Measurements from ENCODE around the gene ELAVL2.

The ELAVL2 gene

GRCh38 chr9:23658376-23659258, 167.4 kb downstream of the ELAVL2 start:
- H3K4me3 ChIP-seq (ENCODE audit: low read depth, low read length): no peak overlapping the region
- DNase-seq (ENCODE audit: low read depth): no peak
- TF ChIP-seq, protein P1, sequence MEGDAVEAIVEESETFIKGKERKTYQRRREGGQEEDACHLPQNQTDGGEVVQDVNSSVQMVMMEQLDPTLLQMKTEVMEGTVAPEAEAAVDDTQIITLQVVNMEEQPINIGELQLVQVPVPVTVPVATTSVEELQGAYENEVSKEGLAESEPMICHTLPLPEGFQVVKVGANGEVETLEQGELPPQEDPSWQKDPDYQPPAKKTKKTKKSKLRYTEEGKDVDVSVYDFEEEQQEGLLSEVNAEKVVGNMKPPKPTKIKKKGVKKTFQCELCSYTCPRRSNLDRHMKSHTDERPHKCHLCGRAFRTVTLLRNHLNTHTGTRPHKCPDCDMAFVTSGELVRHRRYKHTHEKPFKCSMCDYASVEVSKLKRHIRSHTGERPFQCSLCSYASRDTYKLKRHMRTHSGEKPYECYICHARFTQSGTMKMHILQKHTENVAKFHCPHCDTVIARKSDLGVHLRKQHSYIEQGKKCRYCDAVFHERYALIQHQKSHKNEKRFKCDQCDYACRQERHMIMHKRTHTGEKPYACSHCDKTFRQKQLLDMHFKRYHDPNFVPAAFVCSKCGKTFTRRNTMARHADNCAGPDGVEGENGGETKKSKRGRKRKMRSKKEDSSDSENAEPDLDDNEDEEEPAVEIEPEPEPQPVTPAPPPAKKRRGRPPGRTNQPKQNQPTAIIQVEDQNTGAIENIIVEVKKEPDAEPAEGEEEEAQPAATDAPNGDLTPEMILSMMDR (IDR thresholded peaks at IDR 0.05; ENCODE audit: insufficient read depth, low read depth, low read length, missing control alignments): no peak

GRCh38 chr9:23651051-23651450, 175.0 kb downstream of the ELAVL2 start:
- H3K4me3 ChIP-seq (ENCODE audit: low read depth, low read length): no peak overlapping the region
- TF ChIP-seq, protein P1 (IDR thresholded peaks at IDR 0.05; ENCODE audit: insufficient read depth, low read depth, low read length, missing control alignments): no peak
- no peak for DNase-seq (ENCODE audit: low read depth)

DNA sequence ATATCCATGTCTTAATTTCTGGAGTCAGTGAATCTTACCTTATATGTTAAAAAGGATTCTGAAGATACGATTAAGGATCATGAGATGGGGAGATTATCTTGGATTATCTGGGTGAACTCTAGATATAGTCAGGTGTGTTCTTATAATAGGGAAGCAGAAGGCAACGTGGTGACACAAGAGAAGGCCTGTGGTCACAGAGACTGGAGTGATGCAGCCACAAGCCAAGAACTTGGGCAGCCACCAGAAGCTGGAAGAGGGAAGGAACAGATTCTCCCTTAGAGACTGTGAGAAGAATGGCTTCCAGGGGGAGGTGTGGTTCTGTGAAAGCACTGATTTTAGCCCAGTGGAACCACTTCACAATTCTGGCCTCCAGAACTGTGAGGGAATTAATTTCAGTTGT, 177.4 kb downstream of the ELAVL2 start:
- TF ChIP-seq, protein P1 (IDR thresholded peaks at IDR 0.05; ENCODE audit: insufficient read depth, low read depth, low read length, missing control alignments): no peak
- no peak overlapping the region for H3K4me3 ChIP-seq (ENCODE audit: low read depth, low read length)
- DNase-seq (ENCODE audit: low read depth): no peak

- no peak overlapping the region for H3K4me3 ChIP-seq (ENCODE audit: low read depth, low read length)
- TF ChIP-seq, protein P1 (IDR thresholded peaks at IDR 0.05; ENCODE audit: insufficient read depth, low read depth, low read length, missing control alignments): no peak
- no peak for DNase-seq (ENCODE audit: low read depth)
These were observed 181.1 kb downstream of the ELAVL2 start for GRCh38 chr9:23644896-23645295.

- TF ChIP-seq, protein P1 (IDR thresholded peaks at IDR 0.05; ENCODE audit: insufficient read depth, low read depth, low read length, missing control alignments): no peak
- no peak for DNase-seq (ENCODE audit: low read depth)
- H3K4me3 ChIP-seq (ENCODE audit: low read depth, low read length): no peak overlapping the region
These were observed 181.7 kb downstream of the ELAVL2 start for GRCh38 chr9:23644326-23644725.

DNA sequence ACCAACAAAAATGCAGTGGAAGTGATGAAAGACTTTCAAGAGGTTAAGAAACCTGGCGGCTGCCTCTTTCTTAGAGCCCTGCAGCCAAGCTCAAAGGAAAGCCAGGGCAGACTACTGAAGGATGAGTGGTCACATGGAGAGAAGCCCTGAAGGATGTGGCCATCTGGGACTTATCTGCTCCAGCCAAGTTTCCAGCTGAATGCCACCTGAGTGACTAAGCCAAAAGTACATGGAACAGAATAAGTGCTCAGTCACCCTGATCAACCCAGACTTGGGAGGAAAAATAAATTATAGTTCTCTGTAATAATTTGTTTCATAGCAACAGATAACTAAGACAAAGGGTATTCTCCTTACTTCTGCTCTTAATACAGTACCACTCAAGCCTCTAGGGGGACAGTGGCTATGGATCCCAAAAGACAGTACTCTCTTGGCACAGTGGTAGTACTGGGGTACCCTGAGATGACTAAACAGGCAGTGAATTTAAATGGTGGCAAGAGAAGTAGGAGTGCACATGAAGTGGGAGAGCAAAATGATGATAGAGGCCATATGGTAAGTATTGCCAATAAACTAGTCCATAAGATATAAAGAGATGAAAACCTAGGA, 182.3 kb downstream of the ELAVL2 start:
- no peak for DNase-seq (ENCODE audit: low read depth)
- TF ChIP-seq, protein P1 (IDR thresholded peaks at IDR 0.05; ENCODE audit: insufficient read depth, low read depth, low read length, missing control alignments): no peak

More for the DNA sequence above, 182.3 kb downstream of the ELAVL2 start:
- H3K4me3 ChIP-seq (ENCODE audit: low read depth, low read length): no peak overlapping the region

All from GM12865 (cell line).